ACC112 (cell line): ENCODE measurements around the gene CACNA2D4.

ENCODE experiments used
- H2AFZ ChIP-seq: fragments of 200-600 bp; sonication (generic); one replicate; pipeline ENCODE4 v1.6.0; 2017; ENCODE audit warnings: antibody characterized with exemption, low read length; ENCODE audit not compliant: unreplicated experiment
- H3K27ac ChIP-seq: fragments of 200-600 bp; sonication (generic); 2 replicates; pipeline ENCODE4 v1.5.1; 2014; ENCODE audit warnings: low read depth, mild to moderate bottlenecking, antibody characterized with exemption, low read length, moderate library complexity
- H3K27me3 ChIP-seq: fragments of 200-600 bp; sonication (generic); 2 replicates; pipeline ENCODE4 v1.6.1; 2014; ENCODE audit warnings: mild to moderate bottlenecking, antibody characterized with exemption, low read length, moderate library complexity, mixed read lengths; ENCODE audit not compliant: insufficient read depth
- H3K36me3 ChIP-seq: fragments of 200-600 bp; sonication (generic); 2 replicates; pipeline ENCODE4 v1.6.1; 2016; ENCODE audit warnings: mild to moderate bottlenecking, antibody characterized with exemption, low read length, moderate library complexity, mixed read lengths; ENCODE audit not compliant: insufficient read depth
- H3K4me1 ChIP-seq: fragments of 200-600 bp; sonication (generic); one replicate; pipeline ENCODE4 v1.6.1; 2016; ENCODE audit warnings: low read length, mixed read lengths; ENCODE audit not compliant: insufficient read depth, unreplicated experiment, control insufficient read depth
- H3K4me3 ChIP-seq: fragments of 200-600 bp; sonication (generic); 2 replicates; pipeline ENCODE4 v1.5.1; 2014; ENCODE audit warnings: mild to moderate bottlenecking, low read depth, low read length
- H3K79me2 ChIP-seq: fragments of 200-600 bp; sonication (generic); one replicate; pipeline ENCODE4 v1.6.0; 2016; ENCODE audit warnings: low read length; ENCODE audit not compliant: control insufficient read depth, unreplicated experiment, insufficient read depth

CACNA2D4 gene

DNA sequence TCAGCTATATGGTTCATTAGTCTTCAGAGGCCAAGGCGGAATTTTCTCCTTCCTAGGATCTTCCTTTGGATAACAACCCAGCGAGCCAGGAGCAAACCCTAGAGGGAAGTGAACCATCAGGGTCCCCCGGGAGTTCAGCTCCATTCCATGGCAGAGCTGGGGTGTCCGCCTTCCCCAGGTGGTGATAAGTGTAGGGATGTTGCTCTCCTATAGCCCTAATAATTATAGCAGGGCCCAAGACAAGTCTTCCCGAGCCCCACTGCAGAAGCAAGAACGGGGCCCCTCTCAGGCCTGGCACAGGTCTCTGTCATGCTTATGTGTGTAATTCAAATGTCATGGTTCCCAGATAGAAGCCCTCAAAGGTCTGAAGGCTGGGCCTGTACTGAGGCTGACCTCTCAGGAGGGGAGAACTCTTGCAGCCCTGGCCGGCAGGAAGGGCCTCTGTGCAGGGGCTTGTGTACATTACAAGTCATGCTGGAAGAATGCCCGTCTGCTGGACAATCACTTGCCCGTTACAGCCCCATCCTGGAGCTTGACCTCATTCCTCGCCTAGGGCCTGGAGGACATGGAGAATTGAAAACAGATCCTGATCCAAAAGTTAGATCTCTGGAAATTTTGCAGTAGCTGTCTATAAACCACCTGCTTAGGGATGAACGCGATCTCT, 80.8 kb downstream of the CACNA2D4 start:
- Histone ChIP-seq H3K4me3 (no peak overlapping the region), H3K79me2 (no peaks in the 10 kb centered on the region), H3K27ac (no peak overlapping the region), H2AFZ (no peak overlapping the region), H3K27me3 (peaks cover 71% of the 10 kb centered on the region), H3K36me3 (no peaks in the 10 kb centered on the region), H3K4me1 (no peaks in the 10 kb centered on the region)

DNA sequence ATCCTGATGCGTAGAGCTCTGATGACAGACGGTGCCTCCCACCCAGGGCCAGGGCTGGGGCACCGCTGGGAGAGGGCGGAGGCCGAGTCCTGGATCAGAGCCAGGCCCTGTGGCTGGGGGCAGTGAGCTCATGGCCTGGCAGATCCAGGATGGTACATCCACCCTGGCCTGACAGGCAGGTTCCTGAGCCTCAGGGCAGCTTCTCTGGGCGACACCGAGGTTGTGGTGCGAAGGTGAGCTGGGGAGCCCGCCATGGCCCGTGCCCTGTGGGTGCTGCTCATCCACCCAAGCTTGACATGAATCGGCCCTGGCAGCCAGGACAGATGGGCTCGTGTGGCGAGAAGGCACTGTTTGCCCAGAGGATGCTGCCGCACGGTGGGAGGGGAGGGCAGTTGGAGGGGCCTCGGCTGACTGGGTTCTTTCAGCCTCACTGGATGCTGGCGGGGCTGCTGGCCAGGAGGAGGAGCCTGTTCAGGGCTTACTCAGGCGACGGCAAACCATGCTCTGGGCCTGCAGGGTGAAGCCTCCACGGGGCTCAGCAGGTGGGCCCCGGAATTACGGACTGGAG, 81.5 kb downstream of the CACNA2D4 start:
- Histone ChIP-seq H3K4me1 (no peaks in the 10 kb centered on the region), H2AFZ (no peak overlapping the region), H3K79me2 (no peaks in the 10 kb centered on the region), H3K27ac (no peak overlapping the region), H3K36me3 (no peaks in the 10 kb centered on the region), H3K27me3 (peaks cover 75% of the 10 kb centered on the region), H3K4me3 (no peak overlapping the region)

DNA sequence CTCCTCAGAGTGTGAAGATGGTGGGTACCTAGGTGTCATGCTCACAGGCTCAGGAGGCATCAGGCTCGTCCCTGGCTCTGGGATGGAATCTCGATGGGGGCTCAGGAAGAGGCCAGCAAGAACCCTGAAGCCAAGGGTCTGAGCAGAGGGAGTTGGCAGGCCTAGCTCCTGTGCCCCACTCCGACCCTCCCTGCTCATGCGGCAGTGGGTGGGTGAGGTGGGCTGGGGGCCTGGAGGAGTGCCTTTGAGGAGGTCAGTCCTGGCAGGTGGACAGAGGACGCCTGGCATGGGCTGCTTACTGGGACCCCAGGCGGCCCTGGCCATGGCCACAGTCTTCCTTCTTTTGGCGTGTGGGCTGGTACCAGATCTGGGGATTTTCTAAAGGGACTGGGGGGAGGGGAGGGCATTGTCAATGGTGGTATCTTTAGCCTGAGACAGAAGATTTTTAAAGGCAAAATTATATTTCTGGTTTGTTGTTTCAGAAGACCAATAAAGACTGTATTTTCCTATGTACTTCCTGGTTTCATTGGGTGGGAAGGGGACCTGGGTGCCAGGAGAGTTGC, 82.1 kb downstream of the CACNA2D4 start:
- Histone ChIP-seq H3K4me3 (no peak overlapping the region), H3K27ac (no peak overlapping the region), H2AFZ (no peak overlapping the region), H3K27me3 (peaks cover 75% of the 10 kb centered on the region), H3K36me3 (no peaks in the 10 kb centered on the region), H3K79me2 (no peaks in the 10 kb centered on the region), H3K4me1 (no peaks in the 10 kb centered on the region)

DNA sequence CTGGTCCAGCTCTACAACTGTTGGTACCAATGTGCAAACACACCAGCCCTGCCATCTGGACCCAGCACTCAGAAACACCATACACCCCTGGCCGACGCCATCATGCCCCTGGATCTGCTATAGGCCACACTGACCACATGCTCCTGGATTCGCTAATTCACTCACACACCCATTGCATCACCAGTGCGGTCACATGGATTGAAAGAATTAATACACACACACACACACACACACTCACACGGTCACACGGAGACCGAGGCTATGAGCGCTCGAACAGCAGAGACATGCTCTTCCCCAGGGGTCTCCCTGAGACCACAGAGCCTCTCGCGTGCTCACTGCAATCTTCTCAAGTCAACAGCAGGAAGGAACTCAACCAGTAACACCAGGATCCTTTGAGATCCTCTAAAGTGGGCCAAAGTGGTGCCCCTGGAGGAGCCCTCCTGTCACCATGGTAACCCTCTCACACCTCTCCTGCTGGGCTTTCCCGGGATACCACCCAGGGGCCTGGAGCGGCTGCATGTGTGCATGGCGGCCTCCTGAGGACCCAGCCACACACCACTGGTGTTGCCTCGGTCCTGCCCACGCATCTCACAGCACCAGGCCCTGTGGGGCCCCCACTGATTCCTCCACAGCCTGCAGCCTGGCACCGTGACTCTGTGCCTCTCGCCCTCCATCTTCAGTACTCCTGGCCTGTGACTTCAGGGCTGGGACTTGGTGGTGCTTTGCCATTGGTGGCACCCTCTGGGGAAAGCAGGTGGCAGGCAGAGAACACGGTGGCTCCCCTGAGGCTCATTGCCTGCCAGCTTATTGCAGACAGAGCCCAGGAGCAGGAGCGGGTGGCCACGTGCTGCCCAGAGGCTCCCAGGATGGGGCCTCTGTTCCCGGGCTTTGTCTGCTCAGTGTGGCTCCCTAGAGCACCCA, 83.0 kb downstream of the CACNA2D4 start:
- H3K4me1 ChIP-seq = no peaks in the 10 kb centered on the region
- H3K79me2 ChIP-seq = no peaks in the 10 kb centered on the region
- peaks cover 75% of the 10 kb centered on the region for H3K27me3 ChIP-seq
- no peaks in the 10 kb centered on the region for H3K36me3 ChIP-seq
- H3K27ac ChIP-seq = no peak overlapping the region
- no peak overlapping the region for H2AFZ ChIP-seq
- H3K4me3 ChIP-seq = no peak overlapping the region

DNA sequence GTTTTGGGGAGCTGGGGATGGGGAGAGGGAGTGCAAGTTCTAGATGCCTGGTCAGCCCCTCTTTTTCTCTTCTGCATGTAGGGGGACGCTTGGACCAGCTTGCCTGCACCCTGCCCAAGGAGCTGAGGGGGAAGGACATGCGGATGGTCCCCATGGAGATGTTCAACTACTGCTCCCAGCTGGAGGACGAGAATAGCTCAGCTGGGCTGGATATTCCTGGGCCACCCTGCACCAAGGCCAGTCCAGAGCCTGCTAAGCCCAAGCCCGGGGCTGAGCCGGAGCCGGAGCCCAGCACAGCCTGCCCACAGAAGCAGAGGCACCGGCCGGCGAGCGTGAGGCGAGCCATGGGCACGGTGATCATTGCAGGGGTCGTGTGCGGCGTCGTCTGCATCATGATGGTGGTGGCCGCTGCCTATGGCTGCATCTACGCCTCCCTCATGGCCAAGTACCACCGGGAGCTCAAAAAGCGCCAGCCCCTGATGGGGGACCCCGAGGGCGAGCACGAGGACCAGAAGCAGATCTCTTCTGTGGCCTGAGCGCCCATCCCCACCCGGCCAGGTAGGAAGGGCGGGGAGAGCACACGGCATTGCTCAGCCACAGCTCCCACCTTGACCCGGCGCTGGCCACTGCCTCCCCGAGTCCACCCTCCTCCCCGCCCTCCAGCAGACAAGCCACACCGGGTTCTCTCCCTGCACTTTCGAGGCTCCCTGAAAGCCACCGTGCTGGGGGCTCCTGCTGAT, 84.1 kb downstream of the CACNA2D4 start:
- Histone ChIP-seq H3K27me3 (peaks cover 77% of the 10 kb centered on the region), H3K4me3 (no peak overlapping the region), H3K27ac (no peak overlapping the region), H3K79me2 (no peaks in the 10 kb centered on the region), H3K36me3 (no peaks in the 10 kb centered on the region), H2AFZ (no peak overlapping the region), H3K4me1 (no peaks in the 10 kb centered on the region)

DNA sequence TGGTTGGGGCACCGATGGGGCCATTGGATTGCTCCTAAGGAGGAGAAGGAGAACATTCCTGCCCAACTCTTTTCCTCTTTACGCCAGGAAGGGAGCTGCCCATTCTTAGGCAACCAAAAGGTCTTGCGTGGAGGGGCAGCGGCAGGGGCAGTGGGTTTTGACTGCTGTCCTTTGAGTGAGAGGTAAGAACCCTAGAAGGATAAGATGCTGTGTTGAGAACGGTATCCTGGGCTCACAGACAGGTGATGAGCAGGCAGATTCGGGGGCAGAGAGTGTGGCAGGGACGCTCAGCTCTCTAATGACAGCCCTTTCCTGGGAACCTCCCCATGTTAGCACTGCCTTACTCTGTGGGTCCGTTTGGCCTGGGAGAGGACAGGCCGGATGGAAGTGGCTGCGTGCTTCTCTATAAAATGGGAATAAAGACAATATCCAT, 84.8 kb downstream of the CACNA2D4 start:
- H3K4me1 ChIP-seq = no peaks in the 10 kb centered on the region
- H3K79me2 ChIP-seq = no peaks in the 10 kb centered on the region
- H3K36me3 ChIP-seq = no peaks in the 10 kb centered on the region
- H3K27ac ChIP-seq = no peak overlapping the region
- no peak overlapping the region for H2AFZ ChIP-seq
- peaks cover 75% of the 10 kb centered on the region for H3K27me3 ChIP-seq
- H3K4me3 ChIP-seq = no peak overlapping the region

DNA sequence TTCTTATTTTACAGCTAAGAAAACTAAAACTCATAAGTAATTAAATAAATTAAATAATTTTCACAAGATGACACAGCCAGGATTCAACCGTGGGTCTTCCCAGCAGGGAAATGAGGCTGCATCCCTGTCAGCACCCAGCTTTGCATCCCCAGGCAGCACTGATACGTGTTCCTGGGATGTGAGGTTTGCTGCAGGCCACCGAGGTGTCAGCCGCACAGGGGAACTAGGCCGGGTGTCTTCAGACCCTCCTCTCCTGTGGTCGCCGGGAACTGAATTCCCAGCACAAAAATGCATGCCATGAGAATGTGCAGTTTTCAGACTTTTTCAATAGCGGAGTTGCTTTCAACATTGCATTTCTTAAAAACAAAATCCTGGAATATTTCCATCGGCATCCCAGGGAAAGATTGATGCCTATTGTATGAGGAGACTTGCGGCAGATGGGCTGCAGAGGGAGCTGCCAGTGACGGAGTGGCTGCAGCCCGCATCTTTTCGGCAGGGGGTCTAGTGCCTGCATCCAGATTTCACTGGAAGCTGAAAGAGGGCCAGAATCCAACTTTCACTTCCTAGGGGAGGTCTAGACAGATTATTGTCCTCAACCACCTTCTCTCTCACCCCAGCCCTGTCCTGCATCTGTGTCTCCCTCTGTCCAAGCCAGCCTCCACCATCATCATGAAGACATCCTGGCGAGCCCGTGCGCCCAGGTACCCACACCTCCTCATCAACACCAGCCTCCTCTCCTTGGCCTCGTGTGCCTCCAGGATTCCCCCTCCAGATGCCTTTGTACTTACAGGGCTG, 85.5 kb downstream of the CACNA2D4 start:
- Histone ChIP-seq H3K4me1 (no peaks in the 10 kb centered on the region), H3K79me2 (no peaks in the 10 kb centered on the region), H3K36me3 (no peaks in the 10 kb centered on the region), H2AFZ (no peak overlapping the region), H3K27ac (no peak overlapping the region), H3K4me3 (no peak overlapping the region), H3K27me3 (peaks cover 74% of the 10 kb centered on the region)

DNA sequence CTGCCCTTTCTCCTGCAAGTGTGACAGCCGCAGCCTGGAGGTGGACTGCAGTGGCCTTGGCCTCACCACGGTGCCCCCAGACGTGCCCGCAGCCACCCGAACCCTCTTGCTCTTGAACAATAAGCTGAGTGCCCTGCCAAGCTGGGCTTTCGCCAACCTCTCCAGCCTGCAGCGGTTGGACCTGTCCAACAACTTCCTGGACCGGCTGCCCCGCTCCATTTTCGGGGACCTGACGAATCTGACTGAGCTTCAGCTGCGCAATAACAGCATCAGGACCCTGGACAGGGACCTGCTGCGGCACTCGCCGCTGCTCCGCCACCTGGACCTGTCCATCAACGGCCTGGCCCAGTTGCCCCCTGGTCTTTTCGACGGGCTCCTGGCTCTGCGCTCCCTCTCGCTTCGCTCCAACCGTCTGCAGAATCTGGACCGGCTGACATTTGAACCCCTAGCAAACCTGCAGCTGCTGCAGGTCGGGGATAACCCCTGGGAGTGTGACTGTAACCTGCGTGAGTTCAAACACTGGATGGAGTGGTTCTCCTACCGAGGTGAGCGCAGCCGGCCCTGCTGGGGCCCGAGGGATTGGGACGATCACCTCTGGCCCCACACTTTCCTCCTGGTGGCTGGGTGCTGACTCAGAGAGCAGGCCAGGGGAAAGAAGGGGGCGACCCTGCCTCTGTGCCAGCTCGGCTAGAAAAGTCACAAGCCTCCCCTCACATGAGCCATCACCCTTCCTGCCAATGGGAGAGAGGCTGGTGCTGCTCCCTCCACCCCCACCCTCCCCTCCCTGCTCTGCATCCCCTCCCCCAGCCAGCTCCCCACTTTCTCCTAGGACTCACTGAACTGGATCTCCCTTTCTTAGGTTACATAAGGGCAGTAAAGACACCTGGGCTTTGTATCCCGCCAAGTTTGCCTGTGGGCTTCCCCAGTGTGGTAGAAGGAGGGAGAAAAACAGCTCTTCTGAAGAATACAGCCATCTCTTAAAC, 87.2 kb downstream of the CACNA2D4 start:
- Histone ChIP-seq H2AFZ (no peak overlapping the region), H3K4me3 (no peak overlapping the region)

DNA sequence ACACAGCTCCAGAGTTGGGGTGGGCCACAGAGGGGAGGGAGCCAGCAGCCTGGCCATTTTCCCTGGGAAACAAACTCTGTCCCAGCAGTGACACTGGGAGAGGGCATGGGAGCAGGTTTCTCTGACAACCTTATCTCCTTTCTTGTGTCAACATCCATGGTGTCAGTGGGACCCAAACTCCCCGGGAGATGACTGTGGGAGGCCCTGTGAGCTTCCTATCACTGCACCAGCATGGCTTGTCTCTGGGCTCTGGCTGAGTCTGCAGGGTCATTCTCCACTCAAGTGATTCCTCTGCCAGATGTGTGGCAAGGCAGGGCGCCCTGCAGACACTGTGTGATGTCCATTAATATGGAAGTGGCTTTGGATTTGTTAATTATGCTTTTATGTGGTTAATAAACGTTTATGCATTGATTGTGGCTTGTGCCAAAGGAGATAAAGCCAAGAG, 88.0 kb downstream of the CACNA2D4 start:
- no peaks in the 10 kb centered on the region for H3K4me1 ChIP-seq

More for the DNA sequence above, 87.2 kb downstream of the CACNA2D4 start:
- no peaks in the 10 kb centered on the region for H3K4me1 ChIP-seq
- no peak overlapping the region for H3K27ac ChIP-seq
- H3K27me3 ChIP-seq = peaks cover 78% of the 10 kb centered on the region
- H3K36me3 ChIP-seq = no peaks in the 10 kb centered on the region
- no peaks in the 10 kb centered on the region for H3K79me2 ChIP-seq

More for the DNA sequence above, 88.0 kb downstream of the CACNA2D4 start:
- Histone ChIP-seq H3K79me2 (no peaks in the 10 kb centered on the region), H3K27ac (no peak overlapping the region), H3K36me3 (no peaks in the 10 kb centered on the region), H2AFZ (no peak overlapping the region), H3K27me3 (peaks cover 77% of the 10 kb centered on the region), H3K4me3 (no peak overlapping the region)
